Measurements from ENCODE around the gene DMKN. TPM values are rescaled to one million over a fixed set of nuclear protein-coding genes. Genes with fewer than 3 reads are reported as not detected.

DMKN gene
- total RNA-seq, 1 donor from 2014 or later: not detected

Other genes with a start within 250 kb of the DMKN start
- 73.1 and 80.6 TPM in 2 replicates for gene USF2, start 244.7 kb downstream of the DMKN start, total RNA-seq
- gene HAMP, start 231.1 kb downstream of the DMKN start, total RNA-seq: 0.06 TPM in 1 of 2 replicates, not detected in the other
- 0.68 TPM in 1 of 2 replicates, not detected in the other for gene MAG, start 221.5 kb downstream of the DMKN start, total RNA-seq
- gene CD22, start 184.5 kb downstream of the DMKN start, total RNA-seq: 0.29 and 1.8 TPM in 2 replicates
- gene FFAR1, start 165.7 kb downstream of the DMKN start, total RNA-seq: not detected in 2 replicates
- not detected in 2 replicates for gene FFAR3, start 155.2 kb downstream of the DMKN start, total RNA-seq
- gene GPR42, start 142.6 kb downstream of the DMKN start, total RNA-seq: not detected in 2 replicates
- not detected in 2 replicates for gene FFAR2, start 65.4 kb downstream of the DMKN start, total RNA-seq
- not detected in 2 replicates for gene KRTDAP, start 23.2 kb downstream of the DMKN start, total RNA-seq
- gene SBSN, start 14.7 kb upstream of the DMKN start, total RNA-seq: not detected in 2 replicates
- not detected in 2 replicates for gene GAPDHS, start 19.8 kb upstream of the DMKN start, total RNA-seq
- gene TMEM147, start 32.0 kb upstream of the DMKN start, total RNA-seq: 77.8 and 79.9 TPM in 2 replicates
- not detected in 2 replicates for gene ATP4A, start 50.0 kb upstream of the DMKN start, total RNA-seq
- not detected in 2 replicates for gene PMIS2, start 72.5 kb upstream of the DMKN start, total RNA-seq
- 5.8 and 9.1 TPM in 2 replicates for gene HAUS5, start 99.1 kb upstream of the DMKN start, total RNA-seq
- 98.4 and 110 TPM in 2 replicates for gene RBM42, start 115.4 kb upstream of the DMKN start, total RNA-seq
- gene ETV2, start 128.1 kb upstream of the DMKN start, total RNA-seq: 0.70 and 2.3 TPM in 2 replicates
- gene COX6B1, start 134.7 kb upstream of the DMKN start, total RNA-seq: 418 and 559 TPM in 2 replicates
- not detected in 2 replicates for gene UPK1A, start 152.9 kb upstream of the DMKN start, total RNA-seq
- gene ZBTB32, start 190.9 kb upstream of the DMKN start, total RNA-seq: not detected in 2 replicates
- 13.0 and 34.4 TPM in 2 replicates for gene KMT2B, start 204.4 kb upstream of the DMKN start, total RNA-seq
- 3.2 and 4.3 TPM in 2 replicates for gene IGFLR1, start 228.8 kb upstream of the DMKN start, total RNA-seq
- 5.6 and 8.7 TPM in 2 replicates for gene U2AF1L4, start 231.8 kb upstream of the DMKN start, total RNA-seq
- gene PSENEN, start 232.0 kb upstream of the DMKN start, total RNA-seq: 50.2 and 75.0 TPM in 2 replicates
- gene LIN37, start 234.9 kb upstream of the DMKN start, total RNA-seq: 9.7 and 18.7 TPM in 2 replicates
- gene HSPB6, start 243.4 kb upstream of the DMKN start, total RNA-seq: 1.8 and 3.2 TPM in 2 replicates
- 4.0 and 14.8 TPM in 2 replicates for gene PROSER3, start 244.5 kb upstream of the DMKN start, total RNA-seq